Breast epithelium (tissue), 3 donors: Measurements from ENCODE around the gene FITM2.

Experiments used
- CTCF ChIP-seq, 3 donors: fragments of 450-650 bp; IDR thresholded peaks; one replicate each; pipeline ENCODE4 v1.5.1; 2016 to 2017; ENCODE audit warnings: antibody characterized with exemption in 3 of 3, mild to moderate bottlenecking in 3 of 3, moderate library complexity in 3 of 3
- POLR2A ChIP-seq: fragments of 450-650 bp; IDR thresholded peaks from one replicate; pipeline ENCODE4 v1.6.1; 2016; ENCODE audit warnings: antibody characterized with exemption, mild to moderate bottlenecking, moderate library complexity

- no peak for TF ChIP-seq CTCF (IDR thresholded peaks at IDR 0.05)
- TF ChIP-seq POLR2A: no peak
Observed at GRCh38 chr20:44302026-44302669, 8.9 kb downstream of the FITM2 start.
